ENCODE data around the gene GNB1L. TPM values are rescaled to one million over a fixed set of nuclear protein-coding genes. Genes with fewer than 3 reads are reported as not detected.

The GNB1L gene
- total and polyA plus RNA-seq, 10 of the 15 experiments (the other 5 are each of a cell fraction or from before 2014, with no cell fraction given), result 0.21 to 19.4 (median 6.8) TPM

GRCh38 chr22:19812910-19813309 lies 41.8 kb downstream of the GNB1L start:
- Histone ChIP-seq H2AFZ (ENCODE audit: control insufficient read depth, low read depth, low read length) (no peak overlapping the region), H3K36me3 (ENCODE audit: control insufficient read depth in 2 of 2, insufficient read depth in 2 of 2, low read length in 1 of 2) (peaks cover 0 to 2% of the 10 kb centered on the region in 2 experiments; a peak in 1 of 4 replicates), H3K4me3 (no peak overlapping the region), H3K27ac (ENCODE audit: control insufficient read depth, insufficient read depth) (no peak overlapping the region), H3K4me2 (ENCODE audit: control insufficient read depth, insufficient read depth) (no peak overlapping the region), H3K27me3 (replicated peaks in 1 of 2; ENCODE audit: control insufficient read depth in 2 of 2, insufficient read depth in 2 of 2, low read length in 1 of 2) (no peaks in the 10 kb centered on the region), H3K79me2 (ENCODE audit: control insufficient read depth, insufficient read depth, low read length) (no peaks in the 10 kb centered on the region), H3K9ac (ENCODE audit: control insufficient read depth, insufficient read depth, low read length) (no peak overlapping the region), H3K4me1 (ENCODE audit: control insufficient read depth, insufficient read depth, low read length) (no peaks in the 10 kb centered on the region), H3K9me3 (replicated peaks; ENCODE audit: control insufficient read depth, insufficient read depth, low read length) (no peaks in the 10 kb centered on the region), H4K20me1 (ENCODE audit: control insufficient read depth, insufficient read depth) (no peaks in the 10 kb centered on the region)
- WGBS (ENCODE audit: insufficient coverage, insufficient replicate concordance, low lambda C conversion rate, missing lambda C conversion rate), result 55% methylated on average over 11 of the region's 11 CpGs
- no TSS peak for BruUV-seq (replicated peaks)
- ChIA-PET POLR2A (no interaction called here), SMC1A (ENCODE audit: uncharacterized antibody, unreplicated experiment) (no interaction called here), CTCF (no interaction called here), RAD21 (ENCODE audit: unreplicated experiment) (no interaction called here)
- in situ Hi-C loops (cut with MboI) (no loop called here), intact Hi-C loops (cut with micrococcal nuclease; ENCODE audit: unreplicated experiment) (no loop called here)
- TF ChIP-seq ZSCAN29 (IDR thresholded peaks at IDR 0.05) (no peak), CHD1 (IDR thresholded peaks at IDR 0.05; ENCODE audit: low read depth, low read length) (no peak), NBN (IDR thresholded peaks at IDR 0.05) (no peak), RAD51 (IDR thresholded peaks at IDR 0.05) (no peak), PML (IDR thresholded peaks at IDR 0.05; ENCODE audit: low read length) (no peak), EP300 (IDR thresholded peaks at IDR 0.05; ENCODE audit: borderline replicate concordance in 1 of 2, control insufficient read depth in 1 of 2, low read depth in 2 of 2, low read length in 2 of 2) (no peak), CHD4 (IDR thresholded peaks at IDR 0.05) (no peak), ZNF384 (IDR thresholded peaks at IDR 0.05; ENCODE audit: borderline replicate concordance, low read depth, low read length) (no peak), HDGF (IDR thresholded peaks at IDR 0.05) (no peak), SKIL (IDR thresholded peaks at IDR 0.05; ENCODE audit: low read depth, poor library complexity, severe bottlenecking) (no peak)
- no peak for ATAC-seq
- no peak for DNase-seq (ENCODE audit: low read depth, low spot score)
- no peak for FAIRE-seq

Measured in GM12878 (cell line).